T-helper 1 cell treated with Interleukin-12 subunit alpha and Interleukin-12 subunit beta and Interleukin-4 antibody, amounts not matched to agents 30 μg/mL and 1 μg/mL, for 36 hours (primary cell): ENCODE measurements around the gene PRM2.
"Not testable (repeated sequence)": the region's sequence is repeated elsewhere in the genome, so short reads cannot be mapped to it uniquely, and the experiment has no call there.

Experiments used
- H3K27ac Mint-ChIP-seq: one replicate; pipeline ENCODE4 v1.8.0; 2021; ENCODE audit warnings: mild to moderate bottlenecking, mixed read lengths
- H3K27me3 Mint-ChIP-seq: one replicate; pipeline ENCODE4 v1.8.0; 2021; ENCODE audit warnings: low read depth, mixed read lengths
- H3K36me3 Mint-ChIP-seq: one replicate; pipeline ENCODE4 v1.8.0; 2021; ENCODE audit warnings: low read depth, mixed read lengths
- H3K4me1 Mint-ChIP-seq: one replicate; pipeline ENCODE4 v1.8.0; 2021; ENCODE audit warnings: low read depth, mixed read lengths
- H3K4me3 Mint-ChIP-seq: one replicate; pipeline ENCODE4 v1.8.0; 2021; ENCODE audit warnings: mild to moderate bottlenecking, moderate library complexity, mixed read lengths
- H3K9me3 Mint-ChIP-seq: one replicate; pipeline ENCODE4 v1.8.0; 2021; ENCODE audit warnings: mixed read lengths

The PRM2 gene

GRCh38 chr16:11299865-11300559 is 23.7 kb upstream of the PRM2 start:
- Mint-ChIP-seq H3K4me1 (peaks cover 19% of the 10 kb centered on the region), H3K4me3 (no peak overlapping the region), H3K27me3 (peaks cover 15% of the 10 kb centered on the region), H3K9me3 (no peaks in the 10 kb centered on the region), H3K36me3 (no peaks in the 10 kb centered on the region), H3K27ac (no peak overlapping the region)

GRCh38 chr16:11298950-11299547 is 22.8 kb upstream of the PRM2 start:
- H3K36me3 Mint-ChIP-seq, H3K4me3 Mint-ChIP-seq, H3K27ac Mint-ChIP-seq, H3K9me3 Mint-ChIP-seq: not testable (repeated sequence)
- Mint-ChIP-seq H3K4me1 (peaks cover 19% of the 10 kb centered on the region), H3K27me3 (peaks cover 12% of the 10 kb centered on the region)

GRCh38 chr16:11298143-11298900 is 22.0 kb upstream of the PRM2 start:
- H3K36me3 Mint-ChIP-seq = no peaks in the 10 kb centered on the region
- no peak overlapping the region for H3K4me3 Mint-ChIP-seq
- peaks cover 22% of the 10 kb centered on the region for H3K4me1 Mint-ChIP-seq
- peaks cover 18% of the 10 kb centered on the region for H3K27me3 Mint-ChIP-seq
- no peaks in the 10 kb centered on the region for H3K9me3 Mint-ChIP-seq
- no peak overlapping the region for H3K27ac Mint-ChIP-seq

GRCh38 chr16:11297492-11298142 is 21.3 kb upstream of the PRM2 start:
- Mint-ChIP-seq H3K27ac (peak overlapping the region; percentile 24), H3K4me3 (peak overlapping the region; percentile 69), H3K4me1 (peaks cover 22% of the 10 kb centered on the region), H3K36me3 (no peaks in the 10 kb centered on the region), H3K9me3 (no peaks in the 10 kb centered on the region), H3K27me3 (peaks cover 24% of the 10 kb centered on the region)

GRCh38 chr16:11296706-11297491 is 20.6 kb upstream of the PRM2 start:
- H3K9me3 Mint-ChIP-seq = no peaks in the 10 kb centered on the region
- H3K4me3 Mint-ChIP-seq = peak overlapping the region; percentile 69
- H3K4me1 Mint-ChIP-seq = peaks cover 22% of the 10 kb centered on the region
- H3K27ac Mint-ChIP-seq = no peak overlapping the region
- peaks cover 24% of the 10 kb centered on the region for H3K27me3 Mint-ChIP-seq
- no peaks in the 10 kb centered on the region for H3K36me3 Mint-ChIP-seq

- no peaks in the 10 kb centered on the region for H3K36me3 Mint-ChIP-seq
- H3K27me3 Mint-ChIP-seq = peaks cover 28% of the 10 kb centered on the region
- no peak overlapping the region for H3K4me3 Mint-ChIP-seq
- peaks cover 22% of the 10 kb centered on the region for H3K4me1 Mint-ChIP-seq
- H3K27ac Mint-ChIP-seq = no peak overlapping the region
- H3K9me3 Mint-ChIP-seq = no peaks in the 10 kb centered on the region
Observed at GRCh38 chr16:11296351-11296705, 20.0 kb upstream of the PRM2 start.

- Mint-ChIP-seq H3K4me3 (no peak overlapping the region), H3K27me3 (peaks cover 29% of the 10 kb centered on the region), H3K36me3 (no peaks in the 10 kb centered on the region), H3K27ac (no peak overlapping the region), H3K4me1 (peaks cover 22% of the 10 kb centered on the region), H3K9me3 (no peaks in the 10 kb centered on the region)
Observed at GRCh38 chr16:11295672-11296071, 19.4 kb upstream of the PRM2 start.

- H3K36me3 Mint-ChIP-seq = no peaks in the 10 kb centered on the region
- H3K4me3 Mint-ChIP-seq = no peak overlapping the region
- H3K27ac Mint-ChIP-seq = no peak overlapping the region
- no peaks in the 10 kb centered on the region for H3K9me3 Mint-ChIP-seq
- H3K27me3 Mint-ChIP-seq = peaks cover 39% of the 10 kb centered on the region
- peaks cover 18% of the 10 kb centered on the region for H3K4me1 Mint-ChIP-seq
Observed at GRCh38 chr16:11292076-11292748, 15.9 kb upstream of the PRM2 start.

- H3K36me3 Mint-ChIP-seq = no peaks in the 10 kb centered on the region
- no peaks in the 10 kb centered on the region for H3K9me3 Mint-ChIP-seq
- H3K4me3 Mint-ChIP-seq = no peak overlapping the region
- peaks cover 12% of the 10 kb centered on the region for H3K4me1 Mint-ChIP-seq
- no peak overlapping the region for H3K27ac Mint-ChIP-seq
- peaks cover 44% of the 10 kb centered on the region for H3K27me3 Mint-ChIP-seq
Observed at GRCh38 chr16:11291091-11291703, 14.9 kb upstream of the PRM2 start.

GRCh38 chr16:11290102-11290893 is 14.0 kb upstream of the PRM2 start:
- H3K27ac Mint-ChIP-seq = no peak overlapping the region
- no peak overlapping the region for H3K4me3 Mint-ChIP-seq
- no peaks in the 10 kb centered on the region for H3K9me3 Mint-ChIP-seq
- H3K27me3 Mint-ChIP-seq = peaks cover 44% of the 10 kb centered on the region
- H3K4me1 Mint-ChIP-seq = peaks cover 12% of the 10 kb centered on the region
- no peaks in the 10 kb centered on the region for H3K36me3 Mint-ChIP-seq

- not testable (repeated sequence) for H3K4me3 Mint-ChIP-seq, H3K27ac Mint-ChIP-seq, H3K36me3 Mint-ChIP-seq, H3K9me3 Mint-ChIP-seq
- Mint-ChIP-seq H3K27me3 (peaks cover 44% of the 10 kb centered on the region), H3K4me1 (peaks cover 12% of the 10 kb centered on the region)
Observed at GRCh38 chr16:11289696-11290095, 13.4 kb upstream of the PRM2 start.

GRCh38 chr16:11289202-11289601 is 12.9 kb upstream of the PRM2 start:
- Mint-ChIP-seq H3K36me3 (no peaks in the 10 kb centered on the region), H3K27ac (no peak overlapping the region), H3K9me3 (no peaks in the 10 kb centered on the region), H3K27me3 (peaks cover 44% of the 10 kb centered on the region), H3K4me1 (peaks cover 12% of the 10 kb centered on the region), H3K4me3 (no peak overlapping the region)

- H3K4me3 Mint-ChIP-seq = no peak overlapping the region
- peaks cover 9% of the 10 kb centered on the region for H3K4me1 Mint-ChIP-seq
- H3K36me3 Mint-ChIP-seq = no peaks in the 10 kb centered on the region
- H3K27ac Mint-ChIP-seq = no peak overlapping the region
- no peaks in the 10 kb centered on the region for H3K9me3 Mint-ChIP-seq
- peaks cover 40% of the 10 kb centered on the region for H3K27me3 Mint-ChIP-seq
Observed at GRCh38 chr16:11285842-11286241, 9.6 kb upstream of the PRM2 start.
